Activated CD4-positive, alpha-beta T cell treated with anti-CD3 and anti-CD28 coated beads for 36 hours (primary cell): Measurements from ENCODE around the gene LRP4. TPM values are rescaled to one million over a fixed set of nuclear protein-coding genes. Genes with fewer than 3 reads are reported as not detected.

Source experiments
- ATAC-seq: fragments of 200-7000 bp; cut with Tn5 transposase; one replicate; pipeline ENCODE4 v1.10.0; 2021; ENCODE audit warnings: mild to moderate bottlenecking, moderate library complexity
- CTCF ChIA-PET: fragments of 350-600 bp; sonication (Branson Sonifier 250); formaldehyde crosslinking; loops from one replicate; lab custom pipeline; 2021; ENCODE audit warnings: antibody characterized with exemption; lab: Charles Lee
- POLR2A ChIA-PET: fragments of 350-600 bp; sonication (Branson Sonifier 250); formaldehyde crosslinking; loops from one replicate; lab custom pipeline; 2021; ENCODE audit warnings: antibody characterized with exemption, inconsistent platforms; lab: Charles Lee
- DNase-seq: peaks from one replicate; pipeline ENCODE4 v3.0.0-alpha.2; 2020
- H3K27ac Mint-ChIP-seq: one replicate; pipeline ENCODE4 v1.8.0; 2021; ENCODE audit warnings: mixed read lengths
- H3K27me3 Mint-ChIP-seq: one replicate; pipeline ENCODE4 v1.8.0; 2021; ENCODE audit warnings: mixed read lengths
- H3K36me3 Mint-ChIP-seq: one replicate; pipeline ENCODE4 v1.8.0; 2021; ENCODE audit warnings: low read depth, mixed read lengths
- H3K4me1 Mint-ChIP-seq: one replicate; pipeline ENCODE4 v1.8.0; 2021; ENCODE audit warnings: mixed read lengths
- H3K4me3 Mint-ChIP-seq: one replicate; pipeline ENCODE4 v1.8.0; 2021; ENCODE audit warnings: mild to moderate bottlenecking, moderate library complexity, mixed read lengths
- H3K9me3 Mint-ChIP-seq: one replicate; pipeline ENCODE4 v1.8.0; 2021; ENCODE audit warnings: low read depth, mixed read lengths
- intact Hi-C, 2 experiments: fragments of 100-400 bp; cut with DNase I in 1 of 2; cut with micrococcal nuclease in 1 of 2; formaldehyde crosslinking; loops; one replicate each; pipeline versions ENCODE4 v1.14.2 to v1.15.1; 2022 to 2024; cut with DNase I, micrococcal nuclease
- total RNA-seq, 2 experiments: library from RNA; stranded (reverse); gene quantifications; one replicate each; pipeline ENCODE4 v1.2.3, GENCODE V29; 2021

The LRP4 gene
- total RNA-seq, 2 experiments from 2014 or later: 0.02 to 0.18 TPM

GRCh38 chr11:46906609-46907041, 11.7 kb downstream of the LRP4 start:
- H3K36me3 Mint-ChIP-seq: no peaks in the 10 kb centered on the region
- H3K4me3 Mint-ChIP-seq: no peak overlapping the region
- DNase-seq: peak; percentile 34
- ATAC-seq: peak; percentile 23
- H3K9me3 Mint-ChIP-seq: no peaks in the 10 kb centered on the region
- H3K27ac Mint-ChIP-seq: no peak overlapping the region
- H3K27me3 Mint-ChIP-seq: peaks cover 12% of the 10 kb centered on the region
- CTCF ChIA-PET: interaction anchor here (0.6 to 1.9 kb wide), 5 partner anchors 10 to 1032 kb away, joined by 3 to 7 read pairs (median 5); no protein-coding TSS in a partner anchor
- intact Hi-C loops: no loop called here
- POLR2A ChIA-PET: interaction anchor here (0.6 to 1.3 kb wide), 2 partner anchors 30 to 63 kb away, joined by 3 to 5 read pairs; partner anchors contain the start of gene CSTPP1
- H3K4me1 Mint-ChIP-seq: peaks cover 4% of the 10 kb centered on the region

GRCh38 chr11:46905806-46906205, 12.5 kb downstream of the LRP4 start:
- Mint-ChIP-seq H3K4me3 (no peak overlapping the region), H3K27ac (no peak overlapping the region), H3K9me3 (no peaks in the 10 kb centered on the region), H3K4me1 (peaks cover 4% of the 10 kb centered on the region), H3K36me3 (no peaks in the 10 kb centered on the region), H3K27me3 (peaks cover 7% of the 10 kb centered on the region)
- ChIA-PET CTCF (interaction anchor here (0.8 to 1.8 kb wide), 3 partner anchors 20 to 247 kb away, joined by 3 to 5 read pairs (median 4); no protein-coding TSS in a partner anchor), POLR2A (no interaction called here)
- ATAC-seq (no peak), DNase-seq (no peak)
- intact Hi-C loops: no loop called here

GRCh38 chr11:46903846-46904245, 14.5 kb downstream of the LRP4 start:
- H3K36me3 Mint-ChIP-seq: no peaks in the 10 kb centered on the region
- no peaks in the 10 kb centered on the region for H3K27me3 Mint-ChIP-seq
- CTCF ChIA-PET: interaction anchor here (1.5 kb wide), 1 partner anchor 10 kb away, joined by 6 read pairs; no protein-coding TSS in a partner anchor
- no peak for ATAC-seq
- intact Hi-C loops: no loop called here
- H3K27ac Mint-ChIP-seq: no peak overlapping the region
- no peak for DNase-seq
- H3K4me1 Mint-ChIP-seq: peaks cover 4% of the 10 kb centered on the region
- H3K9me3 Mint-ChIP-seq: no peaks in the 10 kb centered on the region
- no peak overlapping the region for H3K4me3 Mint-ChIP-seq
- POLR2A ChIA-PET: no interaction called here

- Mint-ChIP-seq H3K9me3 (no peaks in the 10 kb centered on the region), H3K4me1 (peaks cover 4% of the 10 kb centered on the region), H3K36me3 (no peaks in the 10 kb centered on the region), H3K27me3 (no peaks in the 10 kb centered on the region), H3K27ac (no peak overlapping the region), H3K4me3 (no peak overlapping the region)
- CTCF ChIA-PET: interaction anchor here (0.8 to 1.5 kb wide), 3 partner anchors 11 to 250 kb away, joined by 3 to 6 read pairs (median 5); no protein-coding TSS in a partner anchor
- intact Hi-C loops: no loop called here
- DNase-seq (no peak), ATAC-seq (no peak)
- POLR2A ChIA-PET: interaction anchor here (0.6 kb wide), 1 partner anchor 242 kb away, joined by 4 read pairs; no protein-coding TSS in a partner anchor
Measured at GRCh38 chr11:46902694-46903093, 15.7 kb downstream of the LRP4 start.

GRCh38 chr11:46901156-46901555, 17.2 kb downstream of the LRP4 start:
- DNase-seq: no peak
- H3K4me1 Mint-ChIP-seq: no peaks in the 10 kb centered on the region
- no peaks in the 10 kb centered on the region for H3K9me3 Mint-ChIP-seq
- H3K4me3 Mint-ChIP-seq: no peak overlapping the region
- ATAC-seq: no peak
- H3K27ac Mint-ChIP-seq: no peak overlapping the region
- CTCF ChIA-PET: interaction anchor here (0.6 to 1.1 kb wide), 3 partner anchors 16 to 333 kb away, joined by 3 to 4 read pairs (median 4); no protein-coding TSS in a partner anchor
- POLR2A ChIA-PET: no interaction called here
- H3K27me3 Mint-ChIP-seq: no peaks in the 10 kb centered on the region
- H3K36me3 Mint-ChIP-seq: no peaks in the 10 kb centered on the region
- intact Hi-C loops: no loop called here

GRCh38 chr11:46900091-46900746, 18.1 kb downstream of the LRP4 start:
- POLR2A ChIA-PET: no interaction called here
- H3K9me3 Mint-ChIP-seq: no peaks in the 10 kb centered on the region
- no peak overlapping the region for H3K4me3 Mint-ChIP-seq
- CTCF ChIA-PET: interaction anchor here (1.1 to 1.4 kb wide), 2 partner anchors 253 kb away, joined by 3 to 4 read pairs; no protein-coding TSS in a partner anchor
- no peaks in the 10 kb centered on the region for H3K4me1 Mint-ChIP-seq
- no peaks in the 10 kb centered on the region for H3K36me3 Mint-ChIP-seq
- H3K27me3 Mint-ChIP-seq: no peaks in the 10 kb centered on the region
- H3K27ac Mint-ChIP-seq: no peak overlapping the region
- ATAC-seq: no peak
- intact Hi-C loops: no loop called here
- DNase-seq: no peak

- ATAC-seq: no peak
- no peak overlapping the region for H3K27ac Mint-ChIP-seq
- H3K9me3 Mint-ChIP-seq: no peaks in the 10 kb centered on the region
- no peaks in the 10 kb centered on the region for H3K36me3 Mint-ChIP-seq
- no peak overlapping the region for H3K4me3 Mint-ChIP-seq
- POLR2A ChIA-PET: no interaction called here
- CTCF ChIA-PET: interaction anchor here (1.4 kb wide), 1 partner anchor 254 kb away, joined by 4 read pairs; no protein-coding TSS in a partner anchor
- no peaks in the 10 kb centered on the region for H3K4me1 Mint-ChIP-seq
- H3K27me3 Mint-ChIP-seq: no peaks in the 10 kb centered on the region
- DNase-seq: no peak
- intact Hi-C loops: no loop called here
Measured at GRCh38 chr11:46899501-46900025, 18.8 kb downstream of the LRP4 start.

- H3K4me1 Mint-ChIP-seq: no peaks in the 10 kb centered on the region
- ATAC-seq: no peak
- intact Hi-C loops: no loop called here
- no peak overlapping the region for H3K4me3 Mint-ChIP-seq
- H3K27ac Mint-ChIP-seq: no peak overlapping the region
- ChIA-PET CTCF (interaction anchor here (1.4 kb wide), 1 partner anchor 255 kb away, joined by 4 read pairs; no protein-coding TSS in a partner anchor), POLR2A (no interaction called here)
- no peaks in the 10 kb centered on the region for H3K27me3 Mint-ChIP-seq
- no peaks in the 10 kb centered on the region for H3K9me3 Mint-ChIP-seq
- DNase-seq: no peak
- H3K36me3 Mint-ChIP-seq: no peaks in the 10 kb centered on the region
Measured at GRCh38 chr11:46898396-46899095, 19.8 kb downstream of the LRP4 start.

DNA sequence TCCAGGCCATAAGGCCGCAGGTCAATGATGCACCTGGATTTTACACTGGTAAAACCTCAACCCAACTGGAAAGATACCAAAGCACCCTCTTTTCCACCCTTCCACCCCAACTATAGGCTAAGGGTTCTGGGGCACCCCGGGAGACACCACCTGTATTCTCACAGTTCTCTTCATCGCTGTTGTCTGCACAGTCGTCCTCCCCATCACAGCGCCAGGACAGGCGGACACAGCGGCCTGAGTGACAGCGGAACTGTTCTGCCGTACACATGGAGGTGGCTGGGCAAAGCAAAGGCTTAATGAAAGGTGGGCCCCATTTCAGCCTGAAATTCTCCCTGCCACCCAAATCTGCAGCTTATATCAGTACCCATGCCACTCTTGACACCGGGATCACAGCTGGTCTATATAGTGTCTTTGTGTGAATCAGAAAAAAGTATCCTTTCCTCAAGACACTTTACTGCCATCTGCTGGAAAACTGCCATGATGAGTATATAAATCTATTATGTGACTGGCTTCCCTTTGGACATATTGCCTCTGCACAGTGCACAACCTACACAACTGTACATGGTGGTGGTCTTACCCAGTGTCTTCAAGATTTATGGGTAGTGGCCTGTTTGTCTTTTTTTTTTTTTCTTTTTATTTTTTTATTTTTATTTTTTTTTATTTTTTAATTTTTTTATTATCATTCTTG, 21.5 kb downstream of the LRP4 start:
- no peak overlapping the region for H3K4me3 Mint-ChIP-seq
- intact Hi-C loops: no loop called here
- no peak overlapping the region for H3K27ac Mint-ChIP-seq

DNA sequence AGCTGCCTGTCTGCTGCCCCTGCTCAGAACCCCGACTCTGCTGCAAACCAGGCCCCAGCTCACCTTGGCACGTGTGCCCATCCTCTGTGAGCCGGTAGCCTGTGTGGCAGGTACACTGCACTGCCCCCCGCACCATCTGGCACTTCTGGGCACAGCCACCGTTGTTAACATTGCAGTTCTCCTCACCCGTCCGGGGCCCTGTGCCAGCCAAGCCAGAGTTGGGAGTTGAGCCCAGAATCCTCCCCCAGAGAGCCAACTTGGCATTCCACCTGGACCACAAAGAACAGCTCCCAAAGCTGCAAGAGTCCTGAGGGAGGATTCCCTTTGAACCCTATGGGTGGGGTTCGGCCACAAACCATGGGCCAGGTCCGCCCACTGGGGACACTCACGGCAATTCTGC, 22.5 kb downstream of the LRP4 start:
- Mint-ChIP-seq H3K27me3 (no peaks in the 10 kb centered on the region), H3K27ac (no peak overlapping the region), H3K36me3 (no peaks in the 10 kb centered on the region), H3K4me1 (no peaks in the 10 kb centered on the region), H3K4me3 (no peak overlapping the region), H3K9me3 (no peaks in the 10 kb centered on the region)
- ATAC-seq (no peak), DNase-seq (no peak)
- intact Hi-C loops: no loop called here
- CTCF ChIA-PET: interaction anchor here (0.6 to 1.7 kb wide), 2 partner anchors 131 to 258 kb away, joined by 3 to 5 read pairs; no protein-coding TSS in a partner anchor
- POLR2A ChIA-PET: no interaction called here

More for the DNA sequence above, 21.5 kb downstream of the LRP4 start:
- no peaks in the 10 kb centered on the region for H3K4me1 Mint-ChIP-seq
- H3K9me3 Mint-ChIP-seq: no peaks in the 10 kb centered on the region
- no peaks in the 10 kb centered on the region for H3K36me3 Mint-ChIP-seq
- POLR2A ChIA-PET: no interaction called here
- ATAC-seq (peak; percentile 55), DNase-seq (no peak)
- CTCF ChIA-PET: interaction anchor here (0.8 to 1.7 kb wide), 3 partner anchors 10 to 508 kb away, joined by 3 to 5 read pairs (median 4); no protein-coding TSS in a partner anchor
- H3K27me3 Mint-ChIP-seq: no peaks in the 10 kb centered on the region

DNA sequence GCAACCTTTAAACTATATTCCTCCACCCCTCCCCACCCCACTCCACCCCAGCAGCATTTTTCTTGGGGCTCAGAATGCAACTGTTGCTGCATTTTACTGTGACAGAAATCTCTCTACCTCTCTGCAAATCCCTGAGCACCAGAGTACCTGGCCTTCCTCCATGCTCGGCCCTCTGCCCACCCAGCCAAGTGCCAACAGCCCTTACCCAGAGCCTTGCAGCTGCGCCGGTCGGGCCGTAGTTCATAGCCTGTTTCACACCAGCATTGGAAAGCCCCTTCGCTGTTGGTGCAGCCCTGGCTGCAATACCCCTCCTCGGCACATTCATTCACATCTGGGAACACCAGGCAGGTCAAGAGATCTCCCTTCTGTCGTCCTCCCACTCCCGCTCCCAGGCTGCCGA, 23.4 kb downstream of the LRP4 start:
- intact Hi-C loops: no loop called here
- Mint-ChIP-seq H3K36me3 (no peaks in the 10 kb centered on the region), H3K9me3 (no peaks in the 10 kb centered on the region), H3K27me3 (no peaks in the 10 kb centered on the region), H3K4me1 (no peaks in the 10 kb centered on the region), H3K4me3 (no peak overlapping the region), H3K27ac (no peak overlapping the region)
- ATAC-seq: no peak
- no peak for DNase-seq
- CTCF ChIA-PET: interaction anchor here (1.7 kb wide), 1 partner anchor 258 kb away, joined by 5 read pairs; no protein-coding TSS in a partner anchor
- POLR2A ChIA-PET: no interaction called here
